H1 (cell line): ENCODE data around the gene ASIP. TPM values are rescaled to one million over a fixed set of nuclear protein-coding genes. Genes with fewer than 3 reads are reported as not detected.

Experiments used
- CTCF ChIA-PET: fragments of 300-600 bp; sonication (Branson Sonifier 250); formaldehyde crosslinking; loops from one replicate; lab custom pipeline; 2021; ENCODE audit not compliant: partially characterized antibody; lab: Charles Lee
- POLR2A ChIA-PET: fragments of 300-600 bp; sonication (Branson Sonifier 250); formaldehyde crosslinking; loops from one replicate; lab custom pipeline; 2021; ENCODE audit warnings: inconsistent platforms; ENCODE audit not compliant: partially characterized antibody; lab: Charles Lee
- DNase-seq, 2 experiments: peaks; one replicate each; pipeline versions ENCODE4 v3.0.0 to v3.0.0-alpha.2; 2010 to 2022; ENCODE audit warnings: low spot score in 2 of 2, low read depth in 1 of 2, mixed read lengths in 1 of 2
- FAIRE-seq: peaks from 2 replicates; lab custom pipeline; 2011; peaks lifted over from hg19 to GRCh38; lab: Jason Lieb, UNC
- H2AFZ ChIP-seq: 2 replicates; pipeline ENCODE4 v1.8.1; 2012; ENCODE audit warnings: low read length, inconsistent platforms
- H2AK5ac ChIP-seq: 2 replicates; pipeline ENCODE4 v1.6.1; 2013; ENCODE audit warnings: low read depth, low read length
- H2BK120ac ChIP-seq: replicated peaks from 2 replicates; pipeline ENCODE3; 2013; ENCODE audit warnings: low read depth, low read length, inconsistent platforms
- H2BK12ac ChIP-seq: 2 replicates; pipeline ENCODE4 v1.6.1; 2013; ENCODE audit warnings: low read depth, low read length
- H2BK15ac ChIP-seq: 2 replicates; pipeline ENCODE4 v1.6.1; 2013; ENCODE audit warnings: low read length
- H2BK20ac ChIP-seq: 2 replicates; pipeline ENCODE4 v1.6.1; 2013; ENCODE audit warnings: low read length
- H2BK5ac ChIP-seq: 2 replicates; pipeline ENCODE4 v1.6.1; 2013; ENCODE audit warnings: low read depth, low read length
- H3K14ac ChIP-seq: 2 replicates; pipeline ENCODE4 v1.6.1; 2013; ENCODE audit warnings: inconsistent platforms; ENCODE audit not compliant: insufficient read length
- H3K18ac ChIP-seq: 2 replicates; pipeline ENCODE4 v1.6.1; 2013; ENCODE audit warnings: low read length; ENCODE audit errors: extremely low read depth
- H3K23ac ChIP-seq: 2 replicates; pipeline ENCODE4 v1.6.1; 2013; ENCODE audit warnings: inconsistent platforms; ENCODE audit not compliant: insufficient read length
- H3K23me2 ChIP-seq: 2 replicates; pipeline ENCODE4 v1.6.1; 2013; ENCODE audit warnings: low read depth, low read length
- H3K27ac ChIP-seq: 2 replicates; pipeline ENCODE4 v1.6.1; 2011; ENCODE audit warnings: low read depth, low read length, inconsistent platforms
- H3K27me3 ChIP-seq, 4 experiments: replicated peaks in 1 of 4; 1 replicate in 1 of 4; 2 replicates in 3 of 4; pipeline versions ENCODE4 v1.6.1 to v1.8.1; 2011 to 2013; ENCODE audit warnings: low read length in 3 of 4, mild to moderate bottlenecking in 3 of 4, inconsistent platforms in 2 of 4, mixed read lengths in 2 of 4, moderate library complexity in 1 of 4; ENCODE audit not compliant: control insufficient read depth in 3 of 4, insufficient read depth in 3 of 4; ENCODE audit errors: extremely low read depth in 1 of 4
- H3K36me3 ChIP-seq, 4 experiments: 2 replicates each; pipeline versions ENCODE4 v1.6.1 to v1.8.1; 2011 to 2013; ENCODE audit warnings: mild to moderate bottlenecking in 4 of 4, low read length in 3 of 4, moderate library complexity in 2 of 4, control low read depth in 1 of 4, inconsistent platforms in 1 of 4; ENCODE audit not compliant: insufficient read depth in 4 of 4, control insufficient read depth in 2 of 4
- H3K4ac ChIP-seq: replicated peaks from 2 replicates; pipeline ENCODE3; 2013; ENCODE audit warnings: low read length, low read depth, mixed read lengths, inconsistent platforms; ENCODE audit not compliant: insufficient read length
- H3K4me1 ChIP-seq, 4 experiments: replicated peaks in 1 of 4; 1 replicate in 1 of 4; 2 replicates in 3 of 4; pipeline versions ENCODE4 v1.6.1 to v1.8.1; 2011 to 2013; ENCODE audit warnings: low read length in 3 of 4, inconsistent platforms in 2 of 4, mixed read lengths in 1 of 4; ENCODE audit not compliant: insufficient read depth in 4 of 4, control insufficient read depth in 3 of 4
- H3K4me2 ChIP-seq, 2 experiments: 2 replicates each; pipeline versions ENCODE4 v1.6.1 to v1.8.1; 2011 to 2013; ENCODE audit warnings: low read depth in 2 of 2, low read length in 2 of 2, control low read depth in 1 of 2, inconsistent platforms in 1 of 2, mild to moderate bottlenecking in 1 of 2; ENCODE audit not compliant: insufficient read depth in 1 of 2
- H3K4me3 ChIP-seq, 4 experiments: fragments of 200-600, 300-600 bp in 1 of 4; sonication (generic), shearing (Covaris generic), sonication (Bioruptor Twin) in 1 of 4; 2 replicates each; pipeline versions ENCODE4 v1.5.1 to v1.8.1; 2011 to 2016; ENCODE audit warnings: low read length in 4 of 4, low read depth in 3 of 4, control low read depth in 2 of 4, inconsistent platforms in 2 of 4, mild to moderate bottlenecking in 2 of 4, mixed read lengths in 1 of 4, moderate library complexity in 1 of 4; ENCODE audit not compliant: insufficient read depth in 2 of 4; ENCODE audit errors: extremely low read depth in 1 of 4
- H3K56ac ChIP-seq: replicated peaks from 2 replicates; pipeline ENCODE3; 2013; ENCODE audit warnings: low read depth, mild to moderate bottlenecking, mixed read lengths, low read length, inconsistent platforms; ENCODE audit not compliant: insufficient read length
- H3K79me1 ChIP-seq: 2 replicates; pipeline ENCODE4 v1.6.1; 2013; ENCODE audit warnings: low read depth, low read length, control low read depth
- H3K79me2 ChIP-seq, 2 experiments: 2 replicates each; pipeline versions ENCODE4 v1.6.1 to v1.8.1; 2012 to 2013; ENCODE audit warnings: low read length in 2 of 2, mild to moderate bottlenecking in 2 of 2, inconsistent platforms in 1 of 2; ENCODE audit not compliant: insufficient read depth in 2 of 2, control insufficient read depth in 1 of 2
- H3K9ac ChIP-seq, 4 experiments: replicated peaks in 1 of 4; 1 replicate in 1 of 4; 2 replicates in 3 of 4; pipeline versions ENCODE4 v1.6.1 to v1.8.1; 2011 to 2013; ENCODE audit warnings: low read depth in 3 of 4, low read length in 3 of 4, control low read depth in 2 of 4, mild to moderate bottlenecking in 2 of 4, moderate library complexity in 2 of 4, inconsistent platforms in 1 of 4; ENCODE audit errors: extremely low read depth in 1 of 4
- H3K9me3 ChIP-seq, 2 experiments: 2 replicates each; pipeline versions ENCODE4 v1.6.1 to v1.8.1; 2012 to 2013; ENCODE audit warnings: mild to moderate bottlenecking in 2 of 2, moderate library complexity in 2 of 2, control low read depth in 1 of 2, inconsistent platforms in 1 of 2, low read depth in 1 of 2, low read length in 1 of 2, mixed read lengths in 1 of 2; ENCODE audit not compliant: insufficient read depth in 2 of 2
- H4K20me1 ChIP-seq, 2 experiments: replicated peaks in 1 of 2; 2 replicates each; pipeline versions ENCODE3 to v1.8.1; 2011 to 2013; ENCODE audit warnings: inconsistent platforms in 2 of 2, low read length in 2 of 2, mild to moderate bottlenecking in 1 of 2; ENCODE audit not compliant: insufficient read depth in 2 of 2, control insufficient read depth in 1 of 2
- H4K5ac ChIP-seq: 2 replicates; pipeline ENCODE4 v1.6.1; 2013; ENCODE audit warnings: low read length, low read depth, mixed read lengths, inconsistent platforms; ENCODE audit not compliant: insufficient read length
- H4K8ac ChIP-seq: 2 replicates; pipeline ENCODE4 v1.8.0; 2013; ENCODE audit warnings: mild to moderate bottlenecking, moderate library complexity, low read length, inconsistent platforms; ENCODE audit not compliant: insufficient read depth; ENCODE audit errors: extremely low read depth
- H4K91ac ChIP-seq: replicated peaks from 2 replicates; pipeline ENCODE3; 2013; ENCODE audit warnings: low read length, mixed read lengths, inconsistent platforms; ENCODE audit not compliant: insufficient read length
- CTBP2 ChIP-seq: IDR thresholded peaks from 2 replicates; pipeline ENCODE4 v1.7.0; 2011; ENCODE audit warnings: borderline replicate concordance, mild to moderate bottlenecking, moderate library complexity, mixed read lengths, low read length; ENCODE audit not compliant: insufficient read depth, insufficient read length
- CTCF ChIP-seq, 3 experiments: IDR thresholded peaks; 1 replicate in 2 of 3; 2 replicates in 1 of 3; pipeline versions ENCODE4 v1.5.1 to v1.6.1; 2011; ENCODE audit warnings: low read length in 3 of 3, mild to moderate bottlenecking in 3 of 3, inconsistent platforms in 2 of 3, low read depth in 1 of 3, moderate library complexity in 1 of 3; ENCODE audit not compliant: insufficient read depth in 1 of 3; ENCODE audit errors: control extremely low read depth in 1 of 3
- KDM5A ChIP-seq: fragments of 200-600 bp; IDR thresholded peaks from 2 replicates; pipeline ENCODE4 v1.7.1; 2012; ENCODE audit warnings: mild to moderate bottlenecking, low read length, inconsistent platforms, mixed read lengths
- SP2 ChIP-seq: IDR thresholded peaks from 2 replicates; pipeline ENCODE4 v1.6.1; 2012; ENCODE audit warnings: mild to moderate bottlenecking, low read length, inconsistent platforms
- WGBS, 2 experiments: shearing (Covaris generic) in 1 of 2; methylation state at CpG; one replicate each; pipeline versions ENCODE4 v1.1.6 to v1.1.7; 2013 to 2015; ENCODE audit warnings: low lambda C conversion rate in 2 of 2, mixed read lengths in 2 of 2, inconsistent platforms in 1 of 2, low coverage in 1 of 2, missing lambda C conversion rate in 1 of 2; ENCODE audit not compliant: insufficient replicate concordance in 2 of 2, insufficient coverage in 1 of 2, insufficient read length in 1 of 2; ENCODE audit errors: extremely low coverage in 1 of 2, missing lambda C conversion rate in 1 of 2; 5-methylcytosine and 5-hydroxymethylcytosine counted together
- long read RNA-seq, 2 experiments: library from RNA in 1 of 2; library from capped mRNA in 1 of 2; stranded (forward); transcript quantifications; one replicate each; pipeline ENCODE4 v2.0.0, GENCODE V29; 2021; ENCODE audit warnings: inconsistent platforms in 1 of 2
- polyA minus RNA-seq, 3 experiments: library from RNA; depleted of rRNA, polyadenylated mRNA; stranded (reverse); fragments of >200 nt; gene quantifications; 1 replicate in 2 of 3; 2 replicates in 1 of 3; pipeline ENCODE4 v1.2.3, GENCODE V29; 2011
- polyA plus RNA-seq, 7 experiments: library from polyadenylated mRNA; depleted of rRNA in 3 of 7; stranded (reverse) in 5 of 7; unstranded in 2 of 7; fragments of >200 nt in 5 of 7; fragments of 200-250 nt in 2 of 7; gene quantifications; 1 replicate in 5 of 7; 2 replicates in 1 of 7; 4 replicates in 1 of 7; pipeline versions ENCODE4 v1.2.1 to v1.2.3, GENCODE V29; 2011 to 2013; ENCODE audit warnings: missing spikeins in 2 of 7, mixed read lengths in 2 of 7
- total RNA-seq: library from RNA; stranded (reverse); fragmentation: NEBNext Ultra II Directional; extraction: Animal tissue kit (Norgen Biotek cat#: 25700); gene quantifications from 2 replicates; pipeline ENCODE4 v1.2.1, GENCODE V29; 2021

Gene ASIP, protein sequence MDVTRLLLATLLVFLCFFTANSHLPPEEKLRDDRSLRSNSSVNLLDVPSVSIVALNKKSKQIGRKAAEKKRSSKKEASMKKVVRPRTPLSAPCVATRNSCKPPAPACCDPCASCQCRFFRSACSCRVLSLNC
- not detected in 2 replicates for total RNA-seq
- not detected in 2 replicates for polyA plus RNA-seq (2011; rRNA removed)
- not detected for polyA plus RNA-seq (2011; cell fraction: cytosol; rRNA removed)
- polyA plus RNA-seq (2011; cell fraction: nucleus; rRNA removed), result not detected
- not detected in 4 replicates for polyA plus RNA-seq (2012, experiment 1 of 2)
- not detected for polyA plus RNA-seq (2012, experiment 2 of 2)
- not detected for polyA plus RNA-seq (2013, experiment 1 of 2)
- not detected for polyA plus RNA-seq (2013, experiment 2 of 2)
- not detected in 2 replicates for polyA minus RNA-seq (2011; rRNA and poly(A)+ RNA removed)
- polyA minus RNA-seq (2011; cell fraction: cytosol; rRNA and poly(A)+ RNA removed), result not detected
- not detected for polyA minus RNA-seq (2011; cell fraction: nucleus; rRNA and poly(A)+ RNA removed)
- long read RNA-seq, experiment 1, partial matches to known transcripts, result 0 of 2 reads
- long read RNA-seq, experiment 1, other reads (novel, unspliced or antisense), result 2 of 2 reads
- long read RNA-seq, experiment 2, partial matches to known transcripts, result 0 of 1 reads
- long read RNA-seq, experiment 2, other reads (novel, unspliced or antisense), result 1 of 1 reads

DNA sequence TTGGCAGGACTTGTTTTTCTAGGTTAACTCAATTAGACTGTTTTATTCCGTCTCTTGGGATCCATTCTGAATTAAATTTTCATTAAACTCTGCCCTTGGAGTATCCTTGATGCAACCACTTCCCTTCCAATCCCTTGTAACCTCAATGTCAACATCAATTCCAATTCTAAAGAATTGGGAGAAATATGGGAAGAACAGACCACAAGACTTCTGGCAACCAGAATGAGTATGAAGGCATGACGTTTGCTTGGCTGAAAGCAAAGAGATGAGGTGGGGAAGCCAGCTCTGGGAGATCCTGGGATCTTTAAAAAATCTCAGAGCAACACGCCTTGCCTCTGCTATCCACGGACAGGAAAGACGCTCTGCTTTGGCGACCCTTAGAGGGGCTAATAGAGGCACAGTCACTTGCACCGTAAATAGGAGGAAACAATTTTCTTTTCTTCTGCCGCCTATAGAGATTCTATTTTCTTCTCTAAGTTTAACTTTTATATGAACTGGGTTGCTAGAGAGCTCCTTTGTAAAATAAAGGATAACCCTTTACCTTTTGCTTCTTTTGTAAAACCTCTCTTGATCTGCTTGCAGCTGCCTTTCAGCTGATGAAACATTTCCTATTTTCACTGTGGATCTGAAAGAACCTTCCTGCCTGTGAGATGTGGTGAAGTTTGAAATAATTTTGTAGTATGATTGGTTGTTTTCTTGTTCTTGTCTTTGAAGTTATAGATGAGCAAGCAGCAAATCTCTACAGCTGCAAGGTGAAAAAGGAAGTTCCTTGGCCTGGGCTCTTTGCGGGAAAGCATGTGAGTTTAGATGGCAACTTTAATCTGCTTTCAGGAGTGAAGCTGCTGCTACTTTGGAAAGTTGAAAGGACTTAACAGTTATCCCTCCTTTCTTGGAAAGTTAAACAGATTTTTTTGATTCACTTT lies at the start of gene ASIP:
ASIP (plus strand) TSS at position 731 of the 923 bp plus-strand sequence. CDS start 18,952 bp downstream, outside the sequence.
- POLR2A ChIA-PET, result interaction anchor here (1.4 to 1.8 kb wide), 2 partner anchors 15 to 46 kb away, joined by 3 to 5 read pairs; no protein-coding TSS in a partner anchor
- whole genome bisulfite sequencing, 2 experiments, result 77% methylated on average over 9 of the region's 9 CpGs; no CpG with 5 or more reads in 1 of the 2 experiments
- Histone ChIP-seq H4K20me1 (no peaks in the 10 kb centered on the region), H2AFZ (peak within 1 kb of the TSS; percentile 57; the same call in 1 of the 2 replicates), H2BK12ac (no peak within 1 kb of the TSS), H3K9me3 (no peaks in the 10 kb centered on the region), H3K4me1 (no peaks in the 10 kb centered on the region), H2BK20ac (no peak within 1 kb of the TSS), H4K91ac (no peak within 1 kb of the TSS), H3K23ac (no peak within 1 kb of the TSS), H3K79me2 (no peaks in the 10 kb centered on the region), H4K8ac (no peak within 1 kb of the TSS), H2BK15ac (no peak within 1 kb of the TSS), H3K4ac (no peak within 1 kb of the TSS), H3K4me3 (no peak within 1 kb of the TSS), H3K79me1 (no peaks in the 10 kb centered on the region), H3K9ac (no peak within 1 kb of the TSS), H3K36me3 (no peaks in the 10 kb centered on the region), H4K5ac (no peak within 1 kb of the TSS), H2AK5ac (no peak within 1 kb of the TSS), H2BK120ac (no peak within 1 kb of the TSS), H3K4me2 (no peak within 1 kb of the TSS), H3K27me3 (no peaks in the 10 kb centered on the region), H2BK5ac (no peak within 1 kb of the TSS), H3K23me2 (no peaks in the 10 kb centered on the region; the same call in 1 of the 2 replicates), H3K27ac (no peak within 1 kb of the TSS), H3K18ac (no peak within 1 kb of the TSS), H3K14ac (no peak within 1 kb of the TSS), H3K56ac (no peak within 1 kb of the TSS)
- CTCF ChIA-PET, result interaction anchor here (1.4 to 1.5 kb wide), 2 partner anchors 14 to 21 kb away, joined by 3 to 4 read pairs; no protein-coding TSS in a partner anchor
- DNase-seq (no peak), FAIRE-seq (no peak)
- no peak for TF ChIP-seq CTBP2
- no peak for TF ChIP-seq CTCF (IDR thresholded peaks at IDR 0.05; ENCODE audit: control extremely low read depth in 1 of 3, insufficient read depth in 1 of 3, low read depth in 1 of 3, low read length in 3 of 3)
- no peak for TF ChIP-seq KDM5A
- no peak for TF ChIP-seq SP2
